Prostate gland (tissue), 2 donors: ENCODE results near the gene KCNH2.

Experiments used
- CTCF ChIP-seq, 4 experiments: fragments of 200-600 bp in 2 of 4; fragments of 450-650 bp in 2 of 4; sonication (generic) in 2 of 4; IDR thresholded peaks; 1 replicate in 3 of 4; 2 replicates in 1 of 4; pipeline ENCODE4 v1.5.1; 2016 to 2019; ENCODE audit warnings: antibody characterized with exemption in 4 of 4, mild to moderate bottlenecking in 2 of 4, moderate library complexity in 2 of 4
- POLR2AphosphoS5 ChIP-seq: sonication (generic); formaldehyde crosslinking; IDR thresholded peaks from one replicate; pipeline ENCODE4 v1.6.1; 2017; ENCODE audit warnings: antibody characterized with exemption

DNA sequence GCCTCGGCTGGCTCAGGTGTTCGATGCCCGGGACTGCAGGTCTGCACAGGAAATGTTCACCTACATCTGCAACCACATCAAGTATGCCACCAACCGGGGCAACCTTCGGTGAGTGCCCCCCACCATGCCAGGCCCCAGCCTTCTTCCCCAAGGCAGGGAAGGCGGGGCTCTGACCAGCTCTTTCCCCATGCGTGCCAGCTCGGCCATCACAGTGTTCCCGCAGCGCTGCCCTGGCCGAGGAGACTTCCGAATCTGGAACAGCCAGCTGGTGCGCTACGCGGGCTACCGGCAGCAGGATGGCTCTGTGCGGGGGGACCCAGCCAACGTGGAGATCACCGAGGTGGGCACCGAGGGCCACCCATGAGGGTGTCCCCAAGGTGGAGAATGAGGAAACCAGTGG lies 20.2 kb upstream of the KCNH2 start:
- no peak for TF ChIP-seq POLR2AphosphoS5
- no peak for TF ChIP-seq CTCF (IDR thresholded peaks at IDR 0.05)
